ENCODE data around the gene SIGLEC8.

- no peak for TF ChIP-seq USF2 (CRISPR knock-in tag; IDR thresholded peaks at IDR 0.05)
- TF ChIP-seq FOXJ3 (CRISPR knock-in tag; IDR thresholded peaks at IDR 0.05; ENCODE audit: borderline replicate concordance) = no peak
- no peak for TF ChIP-seq ZNF121 (CRISPR knock-in tag; IDR thresholded peaks at IDR 0.05)
- no peak for TF ChIP-seq FOXP4 (CRISPR knock-in tag; IDR thresholded peaks at IDR 0.05)
- TF ChIP-seq MAX (CRISPR knock-in tag; IDR thresholded peaks at IDR 0.05) = no peak
- no peak for TF ChIP-seq CTCF (IDR thresholded peaks at IDR 0.05)
- no peak for TF ChIP-seq CREM (CRISPR knock-in tag; IDR thresholded peaks at IDR 0.05)
These were observed 45.1 kb upstream of the SIGLEC8 start for GRCh38 chr19:51503286-51503817.

Measured in WTC11 (cell line).